ENCODE results near the gene E2F4. TPM values are rescaled to one million over a fixed set of nuclear protein-coding genes. Genes with fewer than 3 reads are reported as not detected.

E2F4 gene
- total RNA-seq, 1 donor from 2014 or later: 32.4 TPM

- peaks cover 72 to 88% (median 75%) of the 10 kb centered on the region in 3 donors for H3K4me1 ChIP-seq (ENCODE audit: control insufficient read depth in 3 of 3, insufficient read depth in 3 of 3, low read length in 3 of 3)
- peaks cover 10 to 18% (median 14%) of the 10 kb centered on the region in 3 donors for H3K36me3 ChIP-seq (ENCODE audit: control insufficient read depth in 3 of 3, insufficient read depth in 3 of 3, low read length in 3 of 3)
- H3K4me3 ChIP-seq (ENCODE audit: low read length in 3 of 3): peak overlapping the region; percentile 64 to 86 (median 65)
- peak overlapping the region; percentile 91 for H3K27ac ChIP-seq (ENCODE audit: low read depth, low read length)
- H3K27me3 ChIP-seq (ENCODE audit: control insufficient read depth in 3 of 3, insufficient read depth in 3 of 3, low read length in 3 of 3): no peaks in the 10 kb centered on the region
- H3K9ac ChIP-seq (ENCODE audit: low read depth in 1 of 3, low read length in 3 of 3): peak overlapping the region; percentile 67 to 95 (median 92)
- H3K9me3 ChIP-seq (ENCODE audit: control insufficient read depth in 3 of 3, low read length in 3 of 3): no peaks in the 10 kb centered on the region
Measured at GRCh38 chr16:67173323-67173722, 18.6 kb upstream of the E2F4 start.

- Histone ChIP-seq H3K27ac (ENCODE audit: low read depth, low read length) (peak overlapping the region; percentile 91), H3K9ac (ENCODE audit: low read depth in 1 of 3, low read length in 3 of 3) (peak overlapping the region; percentile 67 to 95 (median 92)), H3K4me3 (ENCODE audit: low read length in 3 of 3) (peak overlapping the region; percentile 64 to 86 (median 65)), H3K4me1 (ENCODE audit: control insufficient read depth in 3 of 3, insufficient read depth in 3 of 3, low read length in 3 of 3) (peaks cover 72 to 87% (median 76%) of the 10 kb centered on the region in 3 donors), H3K36me3 (ENCODE audit: control insufficient read depth in 3 of 3, insufficient read depth in 3 of 3, low read length in 3 of 3) (peaks cover 10 to 14% (median 14%) of the 10 kb centered on the region in 3 donors), H3K27me3 (ENCODE audit: control insufficient read depth in 3 of 3, insufficient read depth in 3 of 3, low read length in 3 of 3) (no peaks in the 10 kb centered on the region), H3K9me3 (ENCODE audit: control insufficient read depth in 3 of 3, low read length in 3 of 3) (no peaks in the 10 kb centered on the region)
Measured at GRCh38 chr16:67173808-67174705, 17.9 kb upstream of the E2F4 start.

- peaks cover 66 to 80% (median 69%) of the 10 kb centered on the region in 3 donors for H3K4me1 ChIP-seq (ENCODE audit: control insufficient read depth in 3 of 3, insufficient read depth in 3 of 3, low read length in 3 of 3)
- H3K27ac ChIP-seq (ENCODE audit: low read depth, low read length): peak overlapping the region; percentile 91
- peak overlapping the region; percentile 64 to 86 (median 65) for H3K4me3 ChIP-seq (ENCODE audit: low read length in 3 of 3)
- peaks cover 10 to 14% (median 12%) of the 10 kb centered on the region in 3 donors for H3K36me3 ChIP-seq (ENCODE audit: control insufficient read depth in 3 of 3, insufficient read depth in 3 of 3, low read length in 3 of 3)
- no peaks in the 10 kb centered on the region for H3K9me3 ChIP-seq (ENCODE audit: control insufficient read depth in 3 of 3, low read length in 3 of 3)
- H3K9ac ChIP-seq (ENCODE audit: low read depth in 1 of 3, low read length in 3 of 3): peak overlapping the region; percentile 67 to 95 (median 76)
- no peaks in the 10 kb centered on the region for H3K27me3 ChIP-seq (ENCODE audit: control insufficient read depth in 3 of 3, insufficient read depth in 3 of 3, low read length in 3 of 3)
Measured at GRCh38 chr16:67174706-67175231, 17.2 kb upstream of the E2F4 start.

DNA sequence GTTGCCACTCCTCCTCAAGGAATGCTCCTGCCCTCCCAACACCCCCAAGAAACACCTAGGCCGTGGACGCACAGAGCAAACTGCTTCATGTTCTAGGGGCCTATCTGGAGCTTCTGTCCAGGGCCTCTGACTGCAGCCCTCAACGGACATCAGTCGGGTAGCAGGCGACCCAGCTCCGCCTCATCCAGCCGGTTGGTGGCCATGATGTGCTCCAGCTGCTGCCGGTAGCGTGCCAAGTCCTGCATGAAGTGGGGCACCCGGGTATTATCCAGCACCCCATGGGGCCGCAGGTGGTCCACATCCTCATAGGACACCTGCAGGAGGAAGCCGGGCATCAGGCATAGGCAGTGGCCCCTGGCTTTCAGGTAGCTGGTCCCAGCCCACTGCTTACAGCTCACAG, 15.3 kb upstream of the E2F4 start:
- Histone ChIP-seq H3K4me3 (ENCODE audit: low read length in 3 of 3) (no peak overlapping the region), H3K9me3 (ENCODE audit: control insufficient read depth in 3 of 3, low read length in 3 of 3) (no peaks in the 10 kb centered on the region), H3K9ac (ENCODE audit: low read depth in 1 of 3, low read length in 3 of 3) (peak overlapping the region in 1 of 3 donors; percentile 33), H3K36me3 (ENCODE audit: control insufficient read depth in 3 of 3, insufficient read depth in 3 of 3, low read length in 3 of 3) (peaks cover 10 to 14% (median 12%) of the 10 kb centered on the region in 3 donors), H3K27me3 (ENCODE audit: control insufficient read depth in 3 of 3, insufficient read depth in 3 of 3, low read length in 3 of 3) (no peaks in the 10 kb centered on the region), H3K4me1 (ENCODE audit: control insufficient read depth in 3 of 3, insufficient read depth in 3 of 3, low read length in 3 of 3) (peaks cover 56 to 77% (median 58%) of the 10 kb centered on the region in 3 donors), H3K27ac (ENCODE audit: low read depth, low read length) (no peak overlapping the region)

DNA sequence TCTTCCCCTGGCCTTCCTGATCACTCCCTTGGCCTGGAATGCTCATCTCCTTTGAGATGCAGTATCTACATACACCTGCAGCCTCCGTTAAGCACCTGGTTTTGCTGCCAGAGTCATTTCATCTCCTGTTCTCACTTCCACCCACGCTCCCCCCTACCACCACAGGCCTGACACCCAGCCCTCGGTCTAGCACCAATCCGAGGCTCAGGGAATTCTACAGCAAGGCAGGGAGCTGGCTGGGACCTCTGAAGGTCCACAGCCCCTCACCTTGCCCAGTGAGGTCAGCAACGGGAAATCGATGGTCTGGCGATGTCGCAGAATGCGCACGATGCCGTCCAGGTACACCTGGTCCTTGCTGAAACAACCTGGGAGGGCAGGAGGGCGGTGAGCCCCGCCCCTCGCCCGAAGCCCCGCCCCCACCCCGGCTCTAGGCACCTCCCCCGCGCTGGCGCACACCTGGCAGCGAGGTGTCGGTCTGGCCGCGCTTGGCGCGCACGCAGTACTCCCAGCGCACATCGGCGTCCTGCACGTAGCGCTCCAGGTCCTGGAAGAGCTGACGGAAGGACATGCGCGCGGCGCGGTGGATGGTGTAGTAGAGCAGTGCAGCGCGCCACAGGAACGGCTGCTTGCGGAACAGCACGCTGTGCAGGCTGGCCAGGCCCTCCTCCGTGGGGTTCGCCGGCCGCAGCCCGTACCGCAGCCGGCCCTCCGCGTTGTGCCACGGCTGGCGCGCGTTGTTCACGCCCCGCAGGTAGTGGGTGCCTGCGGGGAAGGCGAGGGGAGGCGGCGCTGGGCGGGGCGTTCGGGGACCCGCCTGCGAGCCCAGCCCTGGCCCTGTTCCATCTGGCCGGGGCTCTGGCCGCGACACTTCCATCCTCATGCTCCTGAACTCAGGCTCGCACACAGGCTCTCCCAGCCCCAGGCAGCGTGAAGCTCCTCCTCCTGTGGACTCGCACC, 13.9 kb upstream of the E2F4 start:
- Histone ChIP-seq H3K4me1 (ENCODE audit: control insufficient read depth in 3 of 3, insufficient read depth in 3 of 3, low read length in 3 of 3) (peaks cover 57 to 75% (median 57%) of the 10 kb centered on the region in 3 donors), H3K9ac (ENCODE audit: low read depth in 1 of 3, low read length in 3 of 3) (peak overlapping the region in 2 of 3 donors; percentile 4 to 77), H3K4me3 (ENCODE audit: low read length in 3 of 3) (peak overlapping the region; percentile 62 to 73 (median 72)), H3K27me3 (ENCODE audit: control insufficient read depth in 3 of 3, insufficient read depth in 3 of 3, low read length in 3 of 3) (no peaks in the 10 kb centered on the region), H3K9me3 (ENCODE audit: control insufficient read depth in 3 of 3, low read length in 3 of 3) (no peaks in the 10 kb centered on the region), H3K27ac (ENCODE audit: low read depth, low read length) (no peak overlapping the region), H3K36me3 (ENCODE audit: control insufficient read depth in 3 of 3, insufficient read depth in 3 of 3, low read length in 3 of 3) (peaks cover 10 to 14% (median 12%) of the 10 kb centered on the region in 3 donors)

- no peak overlapping the region for H3K27ac ChIP-seq (ENCODE audit: low read depth, low read length)
- no peaks in the 10 kb centered on the region for H3K9me3 ChIP-seq (ENCODE audit: control insufficient read depth in 3 of 3, low read length in 3 of 3)
- no peak overlapping the region for H3K4me3 ChIP-seq (ENCODE audit: low read length in 3 of 3)
- H3K36me3 ChIP-seq (ENCODE audit: control insufficient read depth in 3 of 3, insufficient read depth in 3 of 3, low read length in 3 of 3): peaks cover 10 to 14% (median 12%) of the 10 kb centered on the region in 3 donors
- H3K4me1 ChIP-seq (ENCODE audit: control insufficient read depth in 3 of 3, insufficient read depth in 3 of 3, low read length in 3 of 3): peaks cover 51 to 74% (median 52%) of the 10 kb centered on the region in 3 donors
- H3K9ac ChIP-seq (ENCODE audit: low read depth in 1 of 3, low read length in 3 of 3): peak overlapping the region in 1 of 3 donors; percentile 25
- H3K27me3 ChIP-seq (ENCODE audit: control insufficient read depth in 3 of 3, insufficient read depth in 3 of 3, low read length in 3 of 3): no peaks in the 10 kb centered on the region
Measured at GRCh38 chr16:67179421-67180080, 12.4 kb upstream of the E2F4 start.

- Histone ChIP-seq H3K9me3 (ENCODE audit: control insufficient read depth in 3 of 3, low read length in 3 of 3) (no peaks in the 10 kb centered on the region), H3K9ac (ENCODE audit: low read depth in 1 of 3, low read length in 3 of 3) (no peak overlapping the region), H3K27ac (ENCODE audit: low read depth, low read length) (no peak overlapping the region), H3K36me3 (ENCODE audit: control insufficient read depth in 3 of 3, insufficient read depth in 3 of 3, low read length in 3 of 3) (peaks cover 5 to 10% (median 8%) of the 10 kb centered on the region in 3 donors), H3K27me3 (ENCODE audit: control insufficient read depth in 3 of 3, insufficient read depth in 3 of 3, low read length in 3 of 3) (no peaks in the 10 kb centered on the region), H3K4me3 (ENCODE audit: low read length in 3 of 3) (no peak overlapping the region), H3K4me1 (ENCODE audit: control insufficient read depth in 3 of 3, insufficient read depth in 3 of 3, low read length in 3 of 3) (peaks cover 50 to 74% (median 52%) of the 10 kb centered on the region in 3 donors)
Measured at GRCh38 chr16:67180166-67180565, 11.8 kb upstream of the E2F4 start.

DNA sequence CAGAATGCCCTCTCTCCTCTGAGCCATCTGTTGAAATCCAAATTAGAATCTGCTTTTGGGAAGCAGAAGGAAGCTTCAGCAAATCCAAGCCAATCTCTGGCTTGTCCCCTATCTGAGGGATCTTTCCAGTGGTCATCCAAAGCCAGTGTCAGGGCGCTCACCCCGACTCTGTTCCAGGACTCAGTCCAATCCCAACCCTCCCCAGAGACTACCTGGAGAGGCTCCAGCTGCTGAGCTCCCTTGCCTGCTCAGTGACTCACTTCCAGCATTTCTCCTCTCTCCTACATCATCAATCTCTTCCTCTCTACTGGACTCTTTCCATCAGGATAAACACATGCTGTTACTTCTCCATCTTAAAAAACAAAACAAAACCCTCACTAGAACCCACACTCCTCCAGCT, 10.6 kb upstream of the E2F4 start:
- H3K4me3 ChIP-seq (ENCODE audit: low read length in 3 of 3): no peak overlapping the region
- peak overlapping the region in 2 of 3 donors; percentile 8 to 32 for H3K9ac ChIP-seq (ENCODE audit: low read depth in 1 of 3, low read length in 3 of 3)
- no peaks in the 10 kb centered on the region for H3K27me3 ChIP-seq (ENCODE audit: control insufficient read depth in 3 of 3, insufficient read depth in 3 of 3, low read length in 3 of 3)
- H3K27ac ChIP-seq (ENCODE audit: low read depth, low read length): peak overlapping the region; percentile 45
- H3K4me1 ChIP-seq (ENCODE audit: control insufficient read depth in 3 of 3, insufficient read depth in 3 of 3, low read length in 3 of 3): peaks cover 48 to 68% (median 52%) of the 10 kb centered on the region in 3 donors
- H3K9me3 ChIP-seq (ENCODE audit: control insufficient read depth in 3 of 3, low read length in 3 of 3): no peaks in the 10 kb centered on the region
- peaks cover 0 to 2% (median 0%) of the 10 kb centered on the region in 3 donors for H3K36me3 ChIP-seq (ENCODE audit: control insufficient read depth in 3 of 3, insufficient read depth in 3 of 3, low read length in 3 of 3)

GRCh38 chr16:67182288-67182687, 9.7 kb upstream of the E2F4 start:
- H3K27ac ChIP-seq (ENCODE audit: low read depth, low read length): no peak overlapping the region
- no peaks in the 10 kb centered on the region for H3K27me3 ChIP-seq (ENCODE audit: control insufficient read depth in 3 of 3, insufficient read depth in 3 of 3, low read length in 3 of 3)
- peak overlapping the region in 1 of 3 donors; percentile 91 for H3K9ac ChIP-seq (ENCODE audit: low read depth in 1 of 3, low read length in 3 of 3)
- no peaks in the 10 kb centered on the region for H3K36me3 ChIP-seq (ENCODE audit: control insufficient read depth in 3 of 3, insufficient read depth in 3 of 3, low read length in 3 of 3)
- peaks cover 43 to 64% (median 52%) of the 10 kb centered on the region in 3 donors for H3K4me1 ChIP-seq (ENCODE audit: control insufficient read depth in 3 of 3, insufficient read depth in 3 of 3, low read length in 3 of 3)
- no peak overlapping the region for H3K4me3 ChIP-seq (ENCODE audit: low read length in 3 of 3)
- H3K9me3 ChIP-seq (ENCODE audit: control insufficient read depth in 3 of 3, low read length in 3 of 3): no peaks in the 10 kb centered on the region

Measured in skeletal muscle tissue (tissue), 4 donors.